ENCODE data around the gene SLC15A3. TPM values are rescaled to one million over a fixed set of nuclear protein-coding genes. Genes with fewer than 3 reads are reported as not detected.

Gene SLC15A3
- total RNA-seq, 2 experiments from 2014 or later, result 10.5 to 11.9 TPM

GRCh38 chr11:60930394-60930793 is 21.6 kb downstream of the SLC15A3 start:
- no peaks in the 10 kb centered on the region for H3K36me3 Mint-ChIP-seq (ENCODE audit: low read depth)
- no peaks in the 10 kb centered on the region for H3K36me3 ChIP-seq (ENCODE audit: insufficient read depth, low read length)
- H3K9me3 ChIP-seq (ENCODE audit: control insufficient read depth in 1 of 2, insufficient read depth in 1 of 2, low read length in 2 of 2), result no peaks in the 10 kb centered on the region
- peaks cover 1 to 7% of the 10 kb centered on the region in 2 experiments for H3K27me3 ChIP-seq (ENCODE audit: control insufficient read depth in 1 of 2, insufficient read depth in 2 of 2, low read length in 2 of 2)
- TF ChIP-seq CTCF (IDR thresholded peaks at IDR 0.05), result no peak
- ChIA-PET CTCF (no interaction called here), POLR2A (no interaction called here)
- no peak overlapping the region for H3K4me3 ChIP-seq (ENCODE audit: low read length)
- H3K9me3 Mint-ChIP-seq, result no peaks in the 10 kb centered on the region
- ATAC-seq (ENCODE audit: poor library complexity) (no peak), DNase-seq (no peak)
- H3K4me3 Mint-ChIP-seq, result no peak overlapping the region
- peaks cover under 1% of the 10 kb centered on the region for H3K4me1 Mint-ChIP-seq (ENCODE audit: low read depth)
- H3K27ac ChIP-seq (ENCODE audit: low read depth in 1 of 2, low read length in 2 of 2), result no peak overlapping the region
- H3K27ac Mint-ChIP-seq, result no peak overlapping the region
- intact Hi-C loops (cut with DNase I, micrococcal nuclease), result no loop called here
- H3K27me3 Mint-ChIP-seq, result peaks cover 13% of the 10 kb centered on the region
- H3K4me1 ChIP-seq (ENCODE audit: insufficient read depth, low read length), result peaks cover 3% of the 10 kb centered on the region

- ATAC-seq (ENCODE audit: poor library complexity), result no peak
- peaks cover 0 to 6% of the 10 kb centered on the region in 2 experiments for H3K9me3 ChIP-seq (ENCODE audit: control insufficient read depth in 1 of 2, insufficient read depth in 1 of 2, low read length in 2 of 2)
- H3K4me3 ChIP-seq (ENCODE audit: low read length), result no peak overlapping the region
- H3K36me3 ChIP-seq (ENCODE audit: insufficient read depth, low read length), result no peaks in the 10 kb centered on the region
- H3K4me1 ChIP-seq (ENCODE audit: insufficient read depth, low read length), result peaks cover 9% of the 10 kb centered on the region
- intact Hi-C loops (cut with DNase I, micrococcal nuclease), result no loop called here
- peaks cover 5% of the 10 kb centered on the region for H3K4me1 Mint-ChIP-seq (ENCODE audit: low read depth)
- peaks cover 8 to 13% of the 10 kb centered on the region in 2 experiments for H3K27me3 ChIP-seq (ENCODE audit: control insufficient read depth in 1 of 2, insufficient read depth in 2 of 2, low read length in 2 of 2)
- no peak overlapping the region for H3K4me3 Mint-ChIP-seq
- H3K27ac Mint-ChIP-seq, result no peak overlapping the region
- DNase-seq, result no peak
- no peak for TF ChIP-seq CTCF (IDR thresholded peaks at IDR 0.05)
- CTCF ChIA-PET, result interaction anchor here (0.7 kb wide), 1 partner anchor 522 kb away, joined by 3 read pairs; no protein-coding TSS in a partner anchor
- no peak overlapping the region for H3K27ac ChIP-seq (ENCODE audit: low read depth in 1 of 2, low read length in 2 of 2)
- H3K9me3 Mint-ChIP-seq, result no peaks in the 10 kb centered on the region
- H3K36me3 Mint-ChIP-seq (ENCODE audit: low read depth), result no peaks in the 10 kb centered on the region
- POLR2A ChIA-PET, result no interaction called here
- H3K27me3 Mint-ChIP-seq, result peaks cover 18% of the 10 kb centered on the region
Observed at GRCh38 chr11:60929764-60930163, 22.2 kb downstream of the SLC15A3 start.

- Histone ChIP-seq H3K27ac (ENCODE audit: low read depth in 1 of 2, low read length in 2 of 2) (no peak overlapping the region), H3K4me3 (ENCODE audit: low read length) (no peak overlapping the region), H3K4me1 (ENCODE audit: insufficient read depth, low read length) (peaks cover 19% of the 10 kb centered on the region), H3K27me3 (ENCODE audit: control insufficient read depth in 1 of 2, insufficient read depth in 2 of 2, low read length in 2 of 2) (peaks cover 18 to 23% of the 10 kb centered on the region in 2 experiments), H3K36me3 (ENCODE audit: insufficient read depth, low read length) (peaks cover 2% of the 10 kb centered on the region), H3K9me3 (ENCODE audit: control insufficient read depth in 1 of 2, insufficient read depth in 1 of 2, low read length in 2 of 2) (peaks cover 0 to 13% of the 10 kb centered on the region in 2 experiments)
- Mint-ChIP-seq H3K27me3 (peaks cover 18% of the 10 kb centered on the region), H3K36me3 (ENCODE audit: low read depth) (peaks cover under 1% of the 10 kb centered on the region), H3K4me1 (ENCODE audit: low read depth) (peaks cover 5% of the 10 kb centered on the region), H3K27ac (no peak overlapping the region), H3K4me3 (no peak overlapping the region), H3K9me3 (no peaks in the 10 kb centered on the region)
- intact Hi-C loops (cut with DNase I, micrococcal nuclease), result no loop called here
- ChIA-PET CTCF (no interaction called here), POLR2A (no interaction called here)
- DNase-seq (no peak), ATAC-seq (ENCODE audit: poor library complexity) (no peak)
- TF ChIP-seq CTCF (IDR thresholded peaks at IDR 0.05), result no peak
Observed at GRCh38 chr11:60928563-60929001, 23.4 kb downstream of the SLC15A3 start.

Data from CD4-positive, alpha-beta T cell (primary cell).